Lung (tissue), 12 donors: ENCODE measurements around the gene PDCL3. TPM values are rescaled to one million over a fixed set of nuclear protein-coding genes. Genes with fewer than 3 reads are reported as not detected.

ENCODE experiments used
- ATAC-seq: fragments of 200-7000 bp; cut with Tn5 transposase; one replicate; pipeline ENCODE4 v1.9.1; 2020; ENCODE audit warnings: moderate number of reproducible peaks; ENCODE audit not compliant: insufficient read depth, low FRiP score
- DNase-seq, 3 donors: peaks; one replicate each; pipeline ENCODE4 v3.0.0-alpha.2; 2013 to 2017
- H3K27ac ChIP-seq, 2 donors: one replicate each; pipeline ENCODE4 v1.5.1; 2013; ENCODE audit warnings: mild to moderate bottlenecking in 2 of 2, moderate library complexity in 2 of 2, control low read depth in 1 of 2, inconsistent platforms in 1 of 2, low read depth in 1 of 2, low read length in 1 of 2
- H3K27me3 ChIP-seq, 3 donors: one replicate each; pipeline ENCODE4 v1.5.1; 2013; ENCODE audit warnings: low read length in 2 of 3; ENCODE audit not compliant: control insufficient read depth in 3 of 3, insufficient read depth in 3 of 3
- H3K36me3 ChIP-seq, 4 donors: one replicate each; pipeline ENCODE4 v1.5.1; 2013; ENCODE audit warnings: low read length in 4 of 4, mild to moderate bottlenecking in 1 of 4, moderate library complexity in 1 of 4; ENCODE audit not compliant: control insufficient read depth in 4 of 4, insufficient read depth in 4 of 4
- H3K4me1 ChIP-seq, 5 donors: one replicate each; pipeline ENCODE4 v1.5.1; 2013; ENCODE audit warnings: low read length in 5 of 5, mild to moderate bottlenecking in 2 of 5, moderate library complexity in 1 of 5; ENCODE audit not compliant: control insufficient read depth in 5 of 5, insufficient read depth in 5 of 5
- H3K4me3 ChIP-seq: one replicate; pipeline ENCODE4 v1.5.1; 2013; ENCODE audit warnings: mild to moderate bottlenecking, control low read depth, moderate library complexity
- H3K9ac ChIP-seq, 2 donors: one replicate each; pipeline ENCODE4 v1.5.1; 2013; ENCODE audit warnings: low read length in 2 of 2, control low read depth in 1 of 2; ENCODE audit not compliant: insufficient read depth in 1 of 2
- H3K9me3 ChIP-seq, 4 donors: one replicate each; pipeline ENCODE4 v1.5.1; 2013; ENCODE audit warnings: low read length in 3 of 4, mild to moderate bottlenecking in 1 of 4, moderate library complexity in 1 of 4; ENCODE audit not compliant: control insufficient read depth in 4 of 4, insufficient read depth in 3 of 4
- WGBS, 2 donors: extraction: QIAGEN DNeasy Blood & Tissue Kit; methylation state at CpG; one replicate each; pipeline ENCODE4 v1.1.7; 2013; 5-methylcytosine and 5-hydroxymethylcytosine counted together
- polyA plus RNA-seq, 2 donors: library from polyadenylated mRNA; stranded (reverse); fragments of 200-250 nt; gene quantifications; one replicate each; pipeline ENCODE4 v1.2.1, GENCODE V29; 2013
- total RNA-seq, 2 donors: library from RNA; depleted of rRNA in 1 of 2; stranded (reverse); fragments of >200 nt in 1 of 2; gene quantifications; one replicate each; pipeline ENCODE4 v1.2.1, GENCODE V29; 2014 to 2021
- TF ChIP-seq, protein P1 (sequence below): IDR thresholded peaks from 2 replicates; pipeline ENCODE4 v1.5.1; 2012; ENCODE audit warnings: mild to moderate bottlenecking; ENCODE audit errors: control extremely low read depth, extremely low read depth
- donor health status: control.
- donor health status: control.
- donor health status: Bipolar disorder and iron deficiency.
- donor health status: healthy.
- donor health status: DM: yes; HTN: yes; CAD: no.

The PDCL3 gene
- total and polyA plus RNA-seq, 4 donors: 8.2 to 29.9 (median 23.2) TPM

DNA sequence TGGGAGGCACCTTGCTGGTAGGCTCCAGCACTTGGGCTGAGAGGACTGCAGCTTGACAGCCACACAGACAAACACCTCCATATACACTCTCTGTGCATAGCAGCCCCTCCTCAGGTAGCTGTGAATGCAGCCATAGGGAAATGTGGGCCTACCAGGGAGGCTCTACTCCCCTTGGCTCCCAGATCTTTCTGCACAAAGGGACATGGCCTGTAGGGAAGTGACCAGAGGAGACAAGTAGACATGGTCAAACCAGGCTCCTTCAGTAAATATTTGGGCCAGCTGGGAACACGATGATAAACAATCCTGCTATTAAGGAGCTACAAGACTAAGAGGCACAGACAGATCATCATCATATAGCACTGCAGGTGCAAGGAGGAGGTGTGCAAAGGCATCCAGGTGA lies 35.9 kb upstream of the PDCL3 start:
- DNase-seq: no peak
- Histone ChIP-seq H3K27ac (no peak overlapping the region), H3K4me1 (no peaks in the 10 kb centered on the region), H3K9ac (no peak overlapping the region), H3K4me3 (no peak overlapping the region), H3K27me3 (no peaks in the 10 kb centered on the region), H3K9me3 (no peaks in the 10 kb centered on the region), H3K36me3 (no peaks in the 10 kb centered on the region)
- TF ChIP-seq, protein P1, sequence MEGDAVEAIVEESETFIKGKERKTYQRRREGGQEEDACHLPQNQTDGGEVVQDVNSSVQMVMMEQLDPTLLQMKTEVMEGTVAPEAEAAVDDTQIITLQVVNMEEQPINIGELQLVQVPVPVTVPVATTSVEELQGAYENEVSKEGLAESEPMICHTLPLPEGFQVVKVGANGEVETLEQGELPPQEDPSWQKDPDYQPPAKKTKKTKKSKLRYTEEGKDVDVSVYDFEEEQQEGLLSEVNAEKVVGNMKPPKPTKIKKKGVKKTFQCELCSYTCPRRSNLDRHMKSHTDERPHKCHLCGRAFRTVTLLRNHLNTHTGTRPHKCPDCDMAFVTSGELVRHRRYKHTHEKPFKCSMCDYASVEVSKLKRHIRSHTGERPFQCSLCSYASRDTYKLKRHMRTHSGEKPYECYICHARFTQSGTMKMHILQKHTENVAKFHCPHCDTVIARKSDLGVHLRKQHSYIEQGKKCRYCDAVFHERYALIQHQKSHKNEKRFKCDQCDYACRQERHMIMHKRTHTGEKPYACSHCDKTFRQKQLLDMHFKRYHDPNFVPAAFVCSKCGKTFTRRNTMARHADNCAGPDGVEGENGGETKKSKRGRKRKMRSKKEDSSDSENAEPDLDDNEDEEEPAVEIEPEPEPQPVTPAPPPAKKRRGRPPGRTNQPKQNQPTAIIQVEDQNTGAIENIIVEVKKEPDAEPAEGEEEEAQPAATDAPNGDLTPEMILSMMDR: no peak
- WGBS, 2 donors: 47 to 56% methylated on average over 1 of the region's 1 CpG
- no peak for ATAC-seq

DNA sequence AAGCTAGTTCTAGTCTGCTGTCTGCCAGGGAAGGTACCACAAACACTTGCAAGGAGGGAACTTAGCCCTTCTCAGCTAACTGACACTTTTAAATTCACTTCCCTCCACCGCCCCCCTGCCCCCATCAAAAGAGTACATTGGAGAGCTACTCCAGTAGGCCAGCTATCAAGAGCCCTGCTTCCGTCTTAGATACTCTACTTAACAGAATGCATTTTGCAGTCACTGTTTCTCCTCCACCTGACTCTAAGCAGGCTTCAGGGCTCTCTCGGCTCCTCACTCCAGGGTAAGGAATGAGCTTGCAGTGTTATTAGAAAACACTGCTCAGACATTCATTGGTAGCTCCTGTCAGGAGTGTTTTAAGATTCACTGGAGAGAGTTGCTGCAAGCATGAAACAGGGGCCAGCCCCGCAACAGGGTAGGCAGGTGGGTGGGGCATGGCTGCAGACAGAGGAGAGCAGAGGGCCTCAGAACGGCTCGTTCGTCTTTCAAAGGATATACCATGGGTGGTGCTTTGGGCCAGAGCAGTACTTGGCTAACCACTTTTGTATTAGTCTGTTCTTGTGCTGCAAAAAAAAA lies 35.3 kb upstream of the PDCL3 start:
- ATAC-seq (no peak), DNase-seq (peak; percentile 6 to 54 (median 26))
- TF ChIP-seq, protein P1: no peak
- H3K9ac ChIP-seq: no peak overlapping the region
- H3K36me3 ChIP-seq: no peaks in the 10 kb centered on the region
- 60 to 74% methylated on average over 7 of the region's 7 CpGs for WGBS, 2 donors
- H3K9me3 ChIP-seq: no peaks in the 10 kb centered on the region
- no peaks in the 10 kb centered on the region for H3K4me1 ChIP-seq
- no peak overlapping the region for H3K27ac ChIP-seq
- H3K4me3 ChIP-seq: no peak overlapping the region
- no peaks in the 10 kb centered on the region for H3K27me3 ChIP-seq

DNA sequence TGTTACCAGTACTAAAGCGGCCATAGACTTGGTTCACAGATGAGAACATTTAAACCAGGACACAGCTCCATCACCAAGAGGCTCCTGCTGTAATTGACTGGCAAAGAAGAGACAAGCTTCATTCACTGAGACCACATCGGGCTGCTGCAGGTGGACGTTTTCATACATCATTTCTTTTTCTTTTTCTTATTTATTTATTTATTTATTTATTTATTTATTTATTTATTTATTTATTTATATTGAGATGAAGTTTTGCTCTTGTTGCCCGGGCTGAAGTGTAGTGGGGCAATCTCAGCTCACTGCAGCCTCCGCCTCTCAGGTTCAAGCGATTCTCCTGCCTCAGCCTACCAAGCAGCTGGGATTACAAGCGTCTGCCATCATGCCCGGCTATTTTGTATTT lies 33.6 kb upstream of the PDCL3 start:
- H3K27me3 ChIP-seq: no peaks in the 10 kb centered on the region
- H3K4me1 ChIP-seq: no peaks in the 10 kb centered on the region
- H3K9me3 ChIP-seq: peaks cover 0 to 2% (median 0%) of the 10 kb centered on the region in 4 donors
- H3K9ac ChIP-seq: no peak overlapping the region
- 93 to 96% methylated on average over 8 of the region's 8 CpGs for WGBS, 2 donors
- TF ChIP-seq, protein P1: no peak
- no peaks in the 10 kb centered on the region for H3K36me3 ChIP-seq
- DNase-seq (no peak), ATAC-seq (no peak)
- H3K4me3 ChIP-seq: no peak overlapping the region
- H3K27ac ChIP-seq: no peak overlapping the region

DNA sequence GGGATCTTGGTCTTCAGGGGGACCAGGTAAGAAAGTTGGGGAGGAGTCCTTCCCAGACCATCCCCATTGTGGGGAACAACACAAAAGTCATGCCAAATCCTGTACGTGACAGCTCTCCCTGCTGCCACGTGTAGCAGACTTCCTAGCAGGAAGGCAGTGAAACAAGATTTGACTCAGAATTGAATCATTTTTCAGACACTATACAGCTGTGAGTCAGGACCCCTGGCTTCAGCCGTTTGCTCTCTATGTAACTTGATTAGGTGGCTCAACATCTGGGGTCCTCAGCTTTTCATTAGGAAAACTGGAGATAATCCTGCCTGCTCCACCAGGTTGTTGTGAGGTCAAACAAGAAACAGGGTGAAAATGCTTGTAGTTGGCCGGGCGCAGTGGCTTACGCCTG lies 32.9 kb upstream of the PDCL3 start:
- no peak overlapping the region for H3K9ac ChIP-seq
- no peaks in the 10 kb centered on the region for H3K27me3 ChIP-seq
- no peak overlapping the region for H3K4me3 ChIP-seq
- H3K9me3 ChIP-seq: peaks cover 0 to 6% (median 0%) of the 10 kb centered on the region in 4 donors
- no peak overlapping the region for H3K27ac ChIP-seq
- TF ChIP-seq, protein P1: no peak
- H3K4me1 ChIP-seq: no peaks in the 10 kb centered on the region
- no peak for DNase-seq
- no peak for ATAC-seq
- H3K36me3 ChIP-seq: no peaks in the 10 kb centered on the region
- 78 to 79% methylated on average over 6 of the region's 6 CpGs for WGBS, 2 donors
